CD14-positive monocyte (primary cell): ENCODE results near the gene KREMEN1. TPM values are rescaled to one million over a fixed set of nuclear protein-coding genes. Genes with fewer than 3 reads are reported as not detected.

Experiments used
- DNase-seq, 3 donors: peaks; one replicate each; pipeline ENCODE4 v3.0.0-alpha.2; 2011 to 2022
- H2AFZ ChIP-seq: 2 replicates; pipeline ENCODE4 v1.6.0; 2012; ENCODE audit warnings: mild to moderate bottlenecking, low read depth, low read length, inconsistent platforms; ENCODE audit not compliant: insufficient read depth, poor library complexity, severe bottlenecking
- H3K27ac ChIP-seq, 2 donors: 1 replicate in 1 of 2; 2 replicates in 1 of 2; pipeline ENCODE4 v1.5.1; 2012 to 2013; ENCODE audit warnings: low read length in 2 of 2, control low read depth in 1 of 2, inconsistent platforms in 1 of 2, low read depth in 1 of 2, mild to moderate bottlenecking in 1 of 2
- H3K27me3 ChIP-seq, 2 donors: one replicate each; pipeline versions ENCODE4 v1.6.0 to v1.6.1; 2011 to 2013; ENCODE audit warnings: low read length in 2 of 2; ENCODE audit not compliant: control insufficient read depth in 2 of 2, insufficient read depth in 2 of 2
- H3K36me3 ChIP-seq, 2 donors: replicated peaks in 1 of 2; 1 replicate in 1 of 2; 2 replicates in 1 of 2; pipeline versions ENCODE4 v1.5.1 to v1.6.1; 2012 to 2013; ENCODE audit warnings: low read length in 2 of 2, control low read depth in 1 of 2, inconsistent platforms in 1 of 2, mild to moderate bottlenecking in 1 of 2; ENCODE audit not compliant: insufficient read depth in 2 of 2, control insufficient read depth in 1 of 2
- H3K4me1 ChIP-seq, 2 donors: 1 replicate in 1 of 2; 2 replicates in 1 of 2; pipeline versions ENCODE4 v1.5.1 to v1.6.1; 2012 to 2013; ENCODE audit warnings: low read length in 2 of 2, control low read depth in 1 of 2, inconsistent platforms in 1 of 2, mild to moderate bottlenecking in 1 of 2, moderate library complexity in 1 of 2; ENCODE audit not compliant: insufficient read depth in 2 of 2, control insufficient read depth in 1 of 2
- H3K4me2 ChIP-seq: replicated peaks from 2 replicates; pipeline ENCODE3; 2012; ENCODE audit warnings: low read length, moderate library complexity, mild to moderate bottlenecking; ENCODE audit not compliant: poor library complexity, severe bottlenecking; ENCODE audit errors: extremely low read depth
- H3K4me3 ChIP-seq, 3 experiments: fragments of 200-600 bp in 1 of 3; sonication (generic) in 1 of 3; replicated peaks in 1 of 3; 1 replicate in 2 of 3; 2 replicates in 1 of 3; pipeline ENCODE4 v1.5.1; 2011 to 2013; ENCODE audit warnings: low read length in 3 of 3, mild to moderate bottlenecking in 3 of 3, control low read depth in 2 of 3, low read depth in 2 of 3, inconsistent platforms in 1 of 3, moderate library complexity in 1 of 3
- H3K79me2 ChIP-seq: 2 replicates; pipeline ENCODE4 v1.6.0; 2012; ENCODE audit warnings: mild to moderate bottlenecking, control low read depth, inconsistent platforms, low read length, moderate library complexity; ENCODE audit not compliant: insufficient read depth
- H3K9ac ChIP-seq: 2 replicates; pipeline ENCODE4 v1.6.0; 2017; ENCODE audit warnings: low read length, mild to moderate bottlenecking; ENCODE audit not compliant: insufficient read depth, poor library complexity, severe bottlenecking
- H3K9me3 ChIP-seq, 2 donors: replicated peaks in 1 of 2; 1 replicate in 1 of 2; 2 replicates in 1 of 2; pipeline versions ENCODE4 v1.5.1 to v1.6.1; 2012 to 2013; ENCODE audit warnings: low read length in 2 of 2, control low read depth in 1 of 2; ENCODE audit not compliant: control insufficient read depth in 1 of 2, insufficient read depth in 1 of 2
- H4K20me1 ChIP-seq: 2 replicates; pipeline ENCODE4 v1.6.0; 2012; ENCODE audit warnings: mild to moderate bottlenecking, low read length, control low read depth, moderate library complexity; ENCODE audit not compliant: insufficient read depth
- H3K27ac Mint-ChIP-seq, 7 donors: one replicate each; pipeline ENCODE4 v1.8.0; 2020; ENCODE audit warnings: mild to moderate bottlenecking in 7 of 7, mixed read lengths in 7 of 7, moderate library complexity in 6 of 7, inconsistent platforms in 2 of 7
- H3K27me3 Mint-ChIP-seq, 3 donors: one replicate each; pipeline ENCODE4 v1.8.0; 2021 to 2022; ENCODE audit warnings: low read depth in 3 of 3, mild to moderate bottlenecking in 3 of 3, mixed read lengths in 3 of 3, moderate library complexity in 3 of 3, inconsistent platforms in 1 of 3
- H3K36me3 Mint-ChIP-seq, 2 donors: one replicate each; pipeline ENCODE4 v1.8.0; 2020; ENCODE audit warnings: mixed read lengths in 2 of 2, inconsistent platforms in 1 of 2, mild to moderate bottlenecking in 1 of 2
- H3K4me1 Mint-ChIP-seq: one replicate; pipeline ENCODE4 v1.8.0; 2020; ENCODE audit warnings: mild to moderate bottlenecking, mixed read lengths
- H3K4me3 Mint-ChIP-seq, 2 donors: one replicate each; pipeline ENCODE4 v1.8.0; 2020; ENCODE audit warnings: mild to moderate bottlenecking in 2 of 2, mixed read lengths in 2 of 2, moderate library complexity in 1 of 2
- H3K9me3 Mint-ChIP-seq, 7 donors: one replicate each; pipeline ENCODE4 v1.8.0; 2020 to 2022; ENCODE audit warnings: mixed read lengths in 7 of 7, mild to moderate bottlenecking in 6 of 7, moderate library complexity in 6 of 7, inconsistent platforms in 2 of 7
- whole genome bisulfite sequencing: methylation state at CpG from one replicate; pipeline ENCODE4 v1.1.5; 2013; ENCODE audit warnings: missing lambda C conversion rate; ENCODE audit not compliant: insufficient coverage; 5-methylcytosine and 5-hydroxymethylcytosine counted together
- intact Hi-C, 2 donors: fragments of 100-400 bp; cut with micrococcal nuclease; formaldehyde crosslinking; loops; one replicate each; pipeline versions ENCODE4 v1.15.0 to v1.15.1; 2023
- polyA plus RNA-seq, 3 donors: library from polyadenylated mRNA; depleted of rRNA in 1 of 3; unstranded in 2 of 3; stranded (reverse) in 1 of 3; fragments of 300-500 nt in 2 of 3; fragments of >200 nt in 1 of 3; fragmentation: Illumina TruSeq in 2 of 3; gene quantifications; 1 replicate in 2 of 3; 2 replicates in 1 of 3; pipeline ENCODE4 v1.2.3, GENCODE V29; 2012 to 2021
- TF ChIP-seq, protein P1 (sequence below): fragments of 200-600 bp; IDR thresholded peaks from one replicate; pipeline ENCODE4 v1.8.0; 2022; ENCODE audit warnings: antibody characterized with exemption, mild to moderate bottlenecking

The KREMEN1 gene
- polyA plus RNA-seq, 3 donors = 0.47 to 1.6 (median 0.69) TPM

DNA sequence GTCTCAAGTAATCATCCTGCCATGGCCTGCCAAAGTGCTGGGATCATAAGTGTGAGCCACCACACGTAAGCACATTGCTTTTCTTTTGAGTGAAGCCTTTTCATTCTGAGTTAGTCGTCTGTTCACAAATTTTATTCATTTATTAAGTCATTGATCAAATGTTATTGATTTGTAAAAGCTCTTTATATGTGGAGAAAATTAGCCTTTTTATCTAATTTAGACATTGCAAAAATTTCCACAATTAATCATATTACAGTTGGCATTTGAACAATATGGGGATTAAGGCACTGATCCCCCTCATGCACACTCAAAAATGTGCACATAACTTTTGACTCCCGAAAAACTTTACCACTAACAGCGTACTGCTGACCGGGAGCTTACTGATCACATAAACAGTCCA, 125.4 kb downstream of the KREMEN1 start:
- peaks cover 8 to 14% of the 10 kb centered on the region in 2 donors for H3K4me1 ChIP-seq
- no peak overlapping the region for H3K27ac Mint-ChIP-seq
- WGBS = 100% methylated on average over 1 of the region's 5 CpGs
- H3K36me3 ChIP-seq = no peaks in the 10 kb centered on the region
- peaks cover 1 to 13% (median 2%) of the 10 kb centered on the region in 3 donors for H3K27me3 Mint-ChIP-seq
- no peaks in the 10 kb centered on the region for H3K27me3 ChIP-seq
- H3K36me3 Mint-ChIP-seq = no peaks in the 10 kb centered on the region
- DNase-seq = no peak
- H3K4me2 ChIP-seq = no peak overlapping the region
- peaks cover 0 to 5% (median 3%) of the 10 kb centered on the region in 7 donors for H3K9me3 Mint-ChIP-seq
- H3K27ac ChIP-seq = no peak overlapping the region
- peaks cover 13% of the 10 kb centered on the region for H3K4me1 Mint-ChIP-seq
- no peak overlapping the region for H3K4me3 ChIP-seq
- no peaks in the 10 kb centered on the region for H4K20me1 ChIP-seq
- H3K4me3 Mint-ChIP-seq = no peak overlapping the region
- no peak overlapping the region for H3K9ac ChIP-seq
- intact Hi-C loops = no loop called here
- TF ChIP-seq, protein P1, sequence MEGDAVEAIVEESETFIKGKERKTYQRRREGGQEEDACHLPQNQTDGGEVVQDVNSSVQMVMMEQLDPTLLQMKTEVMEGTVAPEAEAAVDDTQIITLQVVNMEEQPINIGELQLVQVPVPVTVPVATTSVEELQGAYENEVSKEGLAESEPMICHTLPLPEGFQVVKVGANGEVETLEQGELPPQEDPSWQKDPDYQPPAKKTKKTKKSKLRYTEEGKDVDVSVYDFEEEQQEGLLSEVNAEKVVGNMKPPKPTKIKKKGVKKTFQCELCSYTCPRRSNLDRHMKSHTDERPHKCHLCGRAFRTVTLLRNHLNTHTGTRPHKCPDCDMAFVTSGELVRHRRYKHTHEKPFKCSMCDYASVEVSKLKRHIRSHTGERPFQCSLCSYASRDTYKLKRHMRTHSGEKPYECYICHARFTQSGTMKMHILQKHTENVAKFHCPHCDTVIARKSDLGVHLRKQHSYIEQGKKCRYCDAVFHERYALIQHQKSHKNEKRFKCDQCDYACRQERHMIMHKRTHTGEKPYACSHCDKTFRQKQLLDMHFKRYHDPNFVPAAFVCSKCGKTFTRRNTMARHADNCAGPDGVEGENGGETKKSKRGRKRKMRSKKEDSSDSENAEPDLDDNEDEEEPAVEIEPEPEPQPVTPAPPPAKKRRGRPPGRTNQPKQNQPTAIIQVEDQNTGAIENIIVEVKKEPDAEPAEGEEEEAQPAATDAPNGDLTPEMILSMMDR = no peak
- H3K79me2 ChIP-seq = no peaks in the 10 kb centered on the region
- no peaks in the 10 kb centered on the region for H3K9me3 ChIP-seq
- H2AFZ ChIP-seq = no peak overlapping the region

DNA sequence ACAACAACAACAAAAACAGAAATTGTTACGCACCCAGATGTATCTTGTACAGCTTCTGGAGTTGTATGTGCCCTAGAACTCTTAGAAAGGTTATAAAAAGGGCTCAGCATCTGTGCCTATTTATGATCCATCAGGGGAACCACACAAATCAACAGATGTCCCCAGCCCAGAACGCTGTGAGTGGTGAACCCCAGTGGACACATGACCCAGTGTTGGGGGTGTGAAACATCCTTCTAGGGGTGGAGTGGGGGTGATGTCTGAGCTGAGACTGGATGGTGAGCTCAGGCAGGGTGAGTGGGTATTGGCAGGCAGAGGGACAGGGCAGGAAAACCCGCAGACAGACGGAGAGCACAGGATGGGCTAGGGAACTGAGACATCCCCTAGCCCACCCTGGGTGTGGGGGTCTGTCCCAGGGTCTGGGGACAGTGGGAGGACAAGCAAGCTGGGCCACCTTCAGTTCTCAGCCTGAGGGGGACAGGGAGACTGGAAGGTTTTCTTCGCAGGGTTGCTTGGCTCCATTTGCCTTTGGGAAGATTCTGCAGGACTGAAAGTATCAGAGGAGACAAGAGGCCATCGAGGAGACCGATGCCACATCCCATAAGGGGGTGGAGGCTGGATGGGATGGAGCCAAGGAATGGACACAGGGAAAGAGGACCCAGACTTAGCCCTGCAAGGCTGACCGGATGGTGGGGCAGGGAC, 127.0 kb downstream of the KREMEN1 start:
- Histone ChIP-seq H3K9ac (no peak overlapping the region), H4K20me1 (no peaks in the 10 kb centered on the region), H3K4me2 (no peak overlapping the region), H3K27me3 (peaks cover 0 to under 1% of the 10 kb centered on the region in 2 donors), H3K27ac (no peak overlapping the region), H3K9me3 (no peaks in the 10 kb centered on the region), H3K36me3 (no peaks in the 10 kb centered on the region), H3K79me2 (no peaks in the 10 kb centered on the region), H3K4me1 (peaks cover 8 to 15% of the 10 kb centered on the region in 2 donors), H2AFZ (no peak overlapping the region), H3K4me3 (no peak overlapping the region)
- TF ChIP-seq, protein P1 = no peak
- Mint-ChIP-seq H3K4me1 (peaks cover 17% of the 10 kb centered on the region), H3K27ac (no peak overlapping the region), H3K4me3 (no peak overlapping the region), H3K36me3 (no peaks in the 10 kb centered on the region), H3K27me3 (peaks cover 3 to 16% (median 8%) of the 10 kb centered on the region in 3 donors), H3K9me3 (peaks cover 0 to 2% (median 0%) of the 10 kb centered on the region in 7 donors)
- no peak for DNase-seq
- WGBS = 60% methylated on average over 2 of the region's 8 CpGs
- intact Hi-C loops = no loop called here
